Measurements from ENCODE around the gene EBP. TPM values are rescaled to one million over a fixed set of nuclear protein-coding genes. Genes with fewer than 3 reads are reported as not detected.

The EBP gene
- total and polyA plus RNA-seq, 2 of the 8 experiments (the other 6 are each of a cell fraction or from before 2014, with no cell fraction given), result 143 to 286 TPM

GRCh38 chrX:48491809-48492208 lies 29.8 kb upstream of the EBP start:
- Histone ChIP-seq H3K56ac (replicated peaks; ENCODE audit: insufficient read length, low read depth, low read length) (no peak overlapping the region), H4K91ac (replicated peaks; ENCODE audit: insufficient read length, low read length) (no peak overlapping the region), H2BK12ac (ENCODE audit: low read depth, low read length) (no peak overlapping the region), H3K23me2 (ENCODE audit: low read depth, low read length) (no peaks in the 10 kb centered on the region), H3K27ac (ENCODE audit: low read depth, low read length) (no peak overlapping the region), H2BK120ac (replicated peaks; ENCODE audit: low read depth, low read length) (no peak overlapping the region), H3K79me1 (ENCODE audit: low read depth, low read length) (no peaks in the 10 kb centered on the region), H4K8ac (ENCODE audit: extremely low read depth, insufficient read depth, low read length) (no peak overlapping the region), H2AFZ (ENCODE audit: low read length) (no peak overlapping the region), H4K5ac (ENCODE audit: insufficient read length, low read depth, low read length) (no peak overlapping the region), H3K14ac (ENCODE audit: insufficient read length) (no peak overlapping the region), H2BK20ac (ENCODE audit: low read length) (no peak overlapping the region), H3K18ac (ENCODE audit: extremely low read depth, low read length) (no peak overlapping the region), H3K27me3 (replicated peaks in 1 of 4; ENCODE audit: control insufficient read depth in 3 of 4, extremely low read depth in 1 of 4, insufficient read depth in 3 of 4, low read length in 3 of 4) (no peaks in the 10 kb centered on the region), H3K9me3 (ENCODE audit: insufficient read depth in 2 of 2, low read depth in 1 of 2, low read length in 1 of 2) (no peaks in the 10 kb centered on the region), H4K20me1 (replicated peaks in 1 of 2; ENCODE audit: control insufficient read depth in 1 of 2, insufficient read depth in 2 of 2, low read length in 2 of 2) (no peaks in the 10 kb centered on the region), H3K36me3 (ENCODE audit: control insufficient read depth in 2 of 4, insufficient read depth in 4 of 4, low read length in 3 of 4) (no peaks in the 10 kb centered on the region; a peak in 2 of 8 replicates), H2BK5ac (ENCODE audit: low read depth, low read length) (no peak overlapping the region), H3K23ac (ENCODE audit: insufficient read length) (no peak overlapping the region), H3K9ac (replicated peaks in 1 of 4; ENCODE audit: extremely low read depth in 1 of 4, low read depth in 3 of 4, low read length in 3 of 4) (no peak overlapping the region; a peak in 1 of 7 replicates), H3K4ac (replicated peaks; ENCODE audit: insufficient read length, low read depth, low read length) (no peak overlapping the region), H2BK15ac (ENCODE audit: low read length) (no peak overlapping the region), H3K4me1 (replicated peaks in 1 of 4; ENCODE audit: control insufficient read depth in 3 of 4, insufficient read depth in 4 of 4, low read length in 3 of 4) (no peaks in the 10 kb centered on the region; a peak in 1 of 7 replicates), H2AK5ac (ENCODE audit: low read depth, low read length) (no peak overlapping the region), H3K79me2 (ENCODE audit: control insufficient read depth in 1 of 2, insufficient read depth in 2 of 2, low read length in 2 of 2) (no peaks in the 10 kb centered on the region), H3K4me3 (ENCODE audit: extremely low read depth in 1 of 4, insufficient read depth in 2 of 4, low read depth in 3 of 4, low read length in 4 of 4) (no peak overlapping the region), H3K4me2 (ENCODE audit: insufficient read depth in 1 of 2, low read depth in 2 of 2, low read length in 2 of 2) (no peak overlapping the region)
- CTCF ChIA-PET (ENCODE audit: partially characterized antibody), result interaction anchor here (3.0 to 3.9 kb wide), 2 partner anchors 23 to 409 kb away, joined by 22 to 32 read pairs; partner anchors contain the start of gene SLC38A5
- TF ChIP-seq E2F6 (IDR thresholded peaks at IDR 0.05) (no peak), TCF12 (IDR thresholded peaks at IDR 0.05; ENCODE audit: low read depth, low read length) (no peak), CBX5 (IDR thresholded peaks at IDR 0.05; ENCODE audit: low read depth, low read length) (no peak)
- POLR2A ChIA-PET (ENCODE audit: partially characterized antibody), result no interaction called here
- WGBS, 2 experiments (ENCODE audit: extremely low coverage in 1 of 2, insufficient coverage in 1 of 2, insufficient read length in 1 of 2, insufficient replicate concordance in 2 of 2, low coverage in 1 of 2, low lambda C conversion rate in 2 of 2, missing lambda C conversion rate in 1 of 2), result 94% methylated on average over 6 of the region's 9 CpGs; no CpG with 5 or more reads in 1 of the 2 experiments
- DNase-seq (ENCODE audit: low read depth in 1 of 2, low spot score in 2 of 2) (no peak), FAIRE-seq (peak; percentile 7)
